MM.1S (cell line): Measurements from ENCODE around the gene SNN.

Experiments
- EZH2 ChIP-seq: fragments of 300-600 bp; sonication (generic); optimal IDR thresholded peaks from 2 replicates; pipeline ENCODE3; 2017; ENCODE audit warnings: low read depth, mild to moderate bottlenecking, antibody characterized with exemption, low read length, mixed read lengths
- TF ChIP-seq, protein P1 (sequence below): fragments of 300-600 bp; sonication (generic); IDR thresholded peaks from 2 replicates; pipeline ENCODE4 v1.5.1; 2016; ENCODE audit warnings: antibody characterized with exemption, low read length, mixed read lengths

DNA sequence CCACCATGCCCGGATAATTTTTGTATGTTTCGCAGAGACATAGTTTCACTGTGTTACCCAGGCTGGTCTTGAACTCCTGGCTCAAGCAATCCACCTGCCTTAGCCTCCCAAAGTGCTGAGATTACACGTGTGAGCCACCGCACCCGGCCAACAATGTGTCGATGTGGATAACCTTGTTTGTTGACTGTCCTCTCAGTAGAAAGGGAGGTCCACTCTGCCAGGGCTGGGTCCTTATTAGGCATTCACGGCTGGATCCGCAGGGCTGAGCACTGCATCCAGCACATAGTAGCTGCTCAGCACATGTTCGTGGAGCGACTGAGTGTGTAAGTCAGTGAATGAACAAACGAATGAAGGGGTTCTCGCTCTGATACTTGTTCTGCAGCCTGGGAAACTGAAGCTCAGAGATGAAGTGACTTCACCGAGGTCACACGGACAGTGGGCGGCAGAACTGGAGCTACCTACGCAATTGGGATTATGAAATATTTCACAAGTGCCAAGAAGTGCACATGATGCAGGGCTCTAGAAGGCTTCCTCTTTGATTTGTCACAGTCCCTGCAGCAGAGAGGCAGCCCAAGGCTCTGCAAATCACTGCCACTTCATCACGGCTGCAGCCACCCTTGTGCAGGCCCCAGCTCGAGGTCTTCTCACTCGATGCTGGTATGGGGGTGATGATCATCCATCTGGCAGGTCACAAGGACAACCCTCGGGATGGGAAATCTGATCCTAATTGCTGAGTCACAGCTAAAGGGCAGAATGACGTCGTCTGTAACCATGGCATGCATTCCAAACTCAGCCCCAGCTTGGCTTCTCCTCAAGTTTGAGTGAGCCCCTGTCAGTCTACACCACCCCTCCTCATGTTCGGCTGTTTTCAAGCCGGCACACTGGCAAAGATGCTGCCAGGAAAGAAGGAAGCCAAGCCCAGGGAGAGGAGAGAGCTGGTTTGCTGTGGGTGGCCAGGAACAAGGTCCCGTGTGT is 28.0 kb upstream of the SNN start:
- TF ChIP-seq, protein P1, sequence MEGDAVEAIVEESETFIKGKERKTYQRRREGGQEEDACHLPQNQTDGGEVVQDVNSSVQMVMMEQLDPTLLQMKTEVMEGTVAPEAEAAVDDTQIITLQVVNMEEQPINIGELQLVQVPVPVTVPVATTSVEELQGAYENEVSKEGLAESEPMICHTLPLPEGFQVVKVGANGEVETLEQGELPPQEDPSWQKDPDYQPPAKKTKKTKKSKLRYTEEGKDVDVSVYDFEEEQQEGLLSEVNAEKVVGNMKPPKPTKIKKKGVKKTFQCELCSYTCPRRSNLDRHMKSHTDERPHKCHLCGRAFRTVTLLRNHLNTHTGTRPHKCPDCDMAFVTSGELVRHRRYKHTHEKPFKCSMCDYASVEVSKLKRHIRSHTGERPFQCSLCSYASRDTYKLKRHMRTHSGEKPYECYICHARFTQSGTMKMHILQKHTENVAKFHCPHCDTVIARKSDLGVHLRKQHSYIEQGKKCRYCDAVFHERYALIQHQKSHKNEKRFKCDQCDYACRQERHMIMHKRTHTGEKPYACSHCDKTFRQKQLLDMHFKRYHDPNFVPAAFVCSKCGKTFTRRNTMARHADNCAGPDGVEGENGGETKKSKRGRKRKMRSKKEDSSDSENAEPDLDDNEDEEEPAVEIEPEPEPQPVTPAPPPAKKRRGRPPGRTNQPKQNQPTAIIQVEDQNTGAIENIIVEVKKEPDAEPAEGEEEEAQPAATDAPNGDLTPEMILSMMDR: no peak
- TF ChIP-seq EZH2: no peak
